Fibroblast of lung (primary cell): Measurements from ENCODE around the gene KLHL6.

Source experiments
- CTCF ChIP-seq, 2 donors: IDR thresholded peaks in 1 of 2; conservative IDR thresholded peaks in 1 of 2; 1 replicate in 1 of 2; 2 replicates in 1 of 2; pipeline ENCODE4 v1.5.1; 2011 to 2012; ENCODE audit warnings: low read length in 2 of 2, control low read depth in 1 of 2, inconsistent platforms in 1 of 2, low read depth in 1 of 2, mild to moderate bottlenecking in 1 of 2
- EZH2 ChIP-seq: IDR thresholded peaks from 2 replicates; pipeline ENCODE4 v1.5.1; 2012; ENCODE audit warnings: low read length, control low read depth, mild to moderate bottlenecking; ENCODE audit errors: missing control alignments

DNA sequence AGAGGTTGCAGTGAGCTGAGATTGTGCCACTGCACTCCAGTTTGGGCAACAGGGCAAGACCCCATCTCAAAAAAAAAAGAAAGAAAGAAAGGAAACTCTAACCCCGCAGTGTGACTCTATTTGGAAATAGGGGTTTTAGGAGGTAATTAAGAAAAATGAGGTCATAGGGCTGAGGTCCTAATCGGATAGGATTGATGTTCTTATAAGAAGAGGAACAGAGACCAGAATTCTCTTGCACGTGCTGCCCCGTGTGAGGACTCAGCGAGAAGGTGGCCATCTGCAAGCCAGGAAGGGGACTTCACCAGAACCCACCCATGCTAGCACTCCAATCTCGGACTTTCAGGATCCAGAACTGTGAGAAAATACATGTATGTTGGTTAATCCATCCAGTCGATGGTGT is 25.8 kb downstream of the KLHL6 start:
- TF ChIP-seq CTCF (conservative IDR thresholded peaks at IDR 0.05 in 1 of 2, IDR thresholded peaks at IDR 0.05 in 1 of 2; ENCODE audit: low read depth in 1 of 2, low read length in 2 of 2) (no peak), EZH2 (no peak)
